CD4-positive, alpha-beta T cell treated with Interleukin-2 at 100 ng/mL for 4 hours (primary cell): ENCODE results near the gene RAP1GAP.
"Not testable (repeated sequence)": the region's sequence is repeated elsewhere in the genome, so short reads cannot be mapped to it uniquely, and the experiment has no call there.

Experiments
- DNase-seq: peaks from one replicate; pipeline ENCODE4 v3.0.0-alpha.2; 2020; ENCODE audit warnings: low spot score

RAP1GAP gene

DNA sequence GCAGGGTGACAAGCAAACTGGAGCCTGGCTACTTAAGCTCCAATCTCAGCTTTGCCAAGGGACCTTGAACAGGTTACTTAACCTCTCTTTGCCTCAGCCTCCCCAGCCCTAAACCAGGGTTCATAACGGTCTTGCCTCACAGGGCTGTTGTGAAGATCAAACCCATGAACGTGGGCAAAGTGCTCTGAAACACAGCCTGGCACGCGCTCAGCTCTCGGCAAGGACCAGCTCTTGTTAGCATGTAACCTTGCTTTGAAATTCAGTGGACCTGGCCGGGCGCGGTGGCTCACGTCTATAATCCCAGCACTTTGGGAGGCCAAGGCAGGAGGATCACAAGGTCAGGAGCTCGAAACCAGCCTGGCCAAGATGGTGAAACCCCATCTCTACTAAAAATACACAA lies 24.8 kb downstream of the RAP1GAP start:
- DNase-seq = no peak

DNA sequence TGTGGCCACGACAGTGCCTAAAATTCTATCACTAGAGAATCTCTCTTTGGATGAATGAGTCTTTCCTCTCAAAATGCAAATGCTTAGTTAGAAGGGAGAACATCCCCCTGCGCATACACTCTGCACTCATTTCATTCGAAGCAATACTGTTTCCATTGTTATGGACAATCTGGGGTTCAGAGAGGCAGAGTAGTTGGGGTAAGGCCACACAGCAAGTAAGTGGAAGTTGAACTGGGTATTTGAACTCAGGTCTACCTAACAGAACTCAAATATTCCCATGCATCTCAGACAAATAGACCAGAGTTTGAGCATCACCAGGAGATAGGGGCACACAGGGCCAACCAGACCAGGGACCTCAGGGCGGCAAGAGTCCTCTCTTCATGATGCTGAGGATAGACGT lies 25.5 kb downstream of the RAP1GAP start:
- DNase-seq = no peak

DNA sequence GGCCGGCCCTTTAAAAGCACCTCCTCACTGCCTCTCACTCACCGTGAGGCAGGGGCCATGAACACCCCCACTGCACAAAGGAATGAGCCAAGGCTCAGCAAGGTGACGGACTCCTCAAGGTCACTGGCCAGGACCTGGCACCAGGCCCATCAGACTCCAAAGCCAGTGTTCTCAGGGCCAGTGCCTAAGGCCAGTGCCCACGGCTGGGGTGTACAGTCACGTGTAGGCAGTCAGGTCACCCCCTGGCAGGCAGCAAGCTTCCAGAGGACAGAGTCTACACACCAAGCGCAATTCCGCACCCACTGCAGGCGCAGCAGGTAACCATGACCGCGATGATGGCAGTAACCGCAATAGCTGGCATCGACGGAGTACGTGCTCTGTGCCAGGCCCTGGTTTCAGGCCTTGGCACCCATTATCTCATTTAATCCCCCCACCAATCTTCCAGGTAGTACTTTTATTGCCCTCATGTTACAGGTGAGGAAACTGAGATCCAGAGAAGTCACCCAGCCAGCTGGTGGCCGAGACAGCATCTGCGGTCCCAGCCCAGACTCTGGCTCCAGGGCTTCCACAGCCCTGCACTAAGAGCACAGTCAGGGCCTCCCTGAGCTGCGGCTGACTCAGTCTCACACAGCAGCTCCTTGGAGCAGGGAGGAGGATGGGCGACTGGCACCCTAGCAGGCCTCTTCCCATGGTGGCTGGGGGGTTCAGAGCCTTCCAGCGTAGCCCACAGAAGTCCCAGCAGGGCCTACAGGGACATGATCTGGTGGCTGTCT lies 27.0 kb downstream of the RAP1GAP start:
- DNase-seq = no peak

DNA sequence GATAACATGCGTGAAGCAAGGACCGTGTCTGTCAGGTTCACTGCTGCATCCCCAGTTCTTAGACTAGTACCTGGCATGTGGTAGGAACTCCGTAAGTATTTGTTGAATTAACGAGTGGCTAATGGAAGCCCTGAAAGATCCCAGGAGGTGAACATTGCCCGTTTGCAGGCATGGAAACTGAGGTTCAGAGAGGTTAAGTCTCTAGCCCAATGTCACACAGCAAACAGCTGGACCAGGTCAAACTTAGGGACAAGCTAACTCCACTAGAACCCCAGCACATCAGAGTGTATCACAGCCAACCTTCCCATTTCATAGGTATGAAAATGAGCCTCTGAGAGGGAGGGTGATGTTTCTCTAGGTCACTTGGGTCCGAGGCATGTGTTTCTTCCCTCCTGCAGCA lies 27.6 kb downstream of the RAP1GAP start:
- no peak for DNase-seq

DNA sequence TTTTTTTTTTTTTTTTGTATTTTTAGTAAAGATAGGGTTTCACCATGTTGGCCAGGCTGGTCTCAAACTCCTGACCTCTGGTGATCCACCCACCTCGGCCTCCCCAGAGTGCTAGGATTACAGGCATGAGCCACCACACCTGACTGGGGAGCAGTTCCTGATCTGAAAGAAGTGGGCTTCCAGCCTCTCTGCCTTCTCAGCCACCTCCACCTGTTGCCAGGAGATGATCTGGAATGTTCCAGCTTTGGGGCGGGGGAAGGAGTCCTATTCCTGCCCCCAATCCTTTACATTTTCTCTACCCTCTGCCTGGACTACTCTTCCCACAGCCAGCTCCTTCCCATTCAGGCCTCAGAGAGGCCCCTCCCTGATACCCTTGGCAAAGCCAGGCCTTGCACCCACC lies 28.1 kb downstream of the RAP1GAP start:
- DNase-seq = no peak

DNA sequence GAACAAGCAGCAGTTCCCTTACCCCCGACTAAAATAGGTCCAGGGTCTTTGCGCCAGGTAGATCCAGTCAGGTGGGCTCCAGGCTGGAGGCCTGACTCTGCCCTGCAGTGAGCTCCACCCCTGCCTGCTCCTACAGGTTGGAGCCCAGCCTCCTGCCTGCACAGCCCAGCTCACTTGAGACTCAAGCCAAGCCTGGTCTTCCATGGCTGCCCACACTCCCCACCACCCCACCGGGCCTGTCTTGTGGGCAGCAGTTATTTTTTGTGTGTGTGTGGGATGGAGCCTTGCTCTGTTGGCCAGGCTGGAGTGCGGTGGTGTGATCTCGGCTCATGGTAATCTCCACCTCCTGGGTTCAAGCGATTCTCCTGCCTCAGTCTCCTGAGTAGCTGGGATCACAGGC lies 28.5 kb downstream of the RAP1GAP start:
- DNase-seq = no peak

DNA sequence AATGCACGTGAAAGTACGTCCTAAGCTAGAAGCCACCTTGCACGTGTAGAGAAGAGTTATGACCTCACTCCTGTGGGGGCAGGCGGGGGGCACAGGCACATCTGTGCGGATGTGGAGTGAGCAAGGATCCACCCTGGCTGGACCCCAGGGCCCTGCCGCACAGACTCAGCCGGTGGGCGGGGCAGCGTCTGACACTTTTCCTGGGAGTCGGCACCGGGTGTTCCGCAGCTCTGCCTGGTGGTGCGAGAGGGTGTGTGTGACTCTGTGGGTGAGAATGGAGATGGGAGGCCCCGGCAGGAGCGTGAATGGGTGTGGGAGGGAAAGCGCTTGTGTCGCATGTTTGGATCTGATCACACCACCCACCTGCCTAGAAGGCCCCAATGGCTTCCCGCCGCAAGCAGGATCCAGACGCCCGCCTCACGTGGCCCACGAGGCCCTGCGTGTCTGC lies 29.5 kb downstream of the RAP1GAP start:
- no peak for DNase-seq

DNA sequence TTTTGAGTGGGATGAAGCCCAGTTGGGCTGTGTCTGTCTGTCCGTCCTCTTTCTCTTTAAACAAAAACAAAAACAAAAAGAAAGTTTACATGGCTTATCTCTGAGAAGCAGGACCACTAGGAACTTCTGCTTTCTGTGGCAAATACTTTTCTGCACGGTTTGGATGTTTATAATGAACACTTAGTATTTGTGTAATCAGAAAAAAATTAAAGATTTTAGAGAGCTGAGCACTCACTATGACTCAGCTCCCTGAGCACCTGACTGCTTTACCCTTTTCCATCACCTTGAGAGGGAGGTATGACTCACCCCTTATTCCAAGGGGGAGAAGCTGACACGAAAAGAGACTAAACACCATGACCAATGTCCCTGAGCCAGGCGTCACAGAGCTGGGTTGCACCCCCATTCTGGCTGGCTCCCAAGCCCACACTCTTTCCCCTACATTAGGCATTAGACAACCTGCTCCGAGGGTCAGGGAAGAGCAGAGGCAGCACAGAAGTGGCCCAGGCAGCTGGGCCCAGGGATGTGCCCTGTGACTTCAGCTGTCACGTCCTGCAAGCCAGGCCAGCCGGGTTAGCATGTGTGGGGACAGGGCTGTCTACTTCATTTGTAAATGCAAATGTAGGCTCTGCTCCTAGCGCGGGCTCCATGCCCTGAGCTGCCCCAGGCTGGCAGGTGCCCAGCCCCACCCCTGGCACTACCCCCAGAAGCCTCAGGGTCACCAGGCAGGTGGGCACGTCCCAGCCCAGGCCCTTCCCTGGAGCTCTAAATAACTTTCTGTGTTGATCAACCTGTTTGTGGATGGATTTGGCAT lies 30.4 kb downstream of the RAP1GAP start:
- no peak for DNase-seq

DNA sequence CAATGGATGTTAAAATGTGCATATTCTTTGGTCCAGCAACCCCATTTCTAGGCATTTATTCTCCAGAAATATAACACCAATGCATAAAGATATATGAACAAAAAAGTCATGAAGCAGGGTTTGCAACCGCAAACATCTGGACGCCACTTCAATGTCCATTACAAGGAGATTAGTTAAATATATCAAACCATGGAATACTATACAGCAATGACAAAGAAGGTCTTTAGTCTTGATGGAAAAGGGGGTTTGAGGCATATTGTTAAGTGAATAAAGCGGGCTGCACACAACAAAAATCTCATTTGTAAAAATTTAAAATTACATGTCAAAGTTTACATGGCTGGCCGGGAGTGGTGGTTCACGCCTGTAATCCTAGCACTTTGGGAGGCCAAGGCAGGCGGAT lies 31.6 kb downstream of the RAP1GAP start:
- no peak for DNase-seq

DNA sequence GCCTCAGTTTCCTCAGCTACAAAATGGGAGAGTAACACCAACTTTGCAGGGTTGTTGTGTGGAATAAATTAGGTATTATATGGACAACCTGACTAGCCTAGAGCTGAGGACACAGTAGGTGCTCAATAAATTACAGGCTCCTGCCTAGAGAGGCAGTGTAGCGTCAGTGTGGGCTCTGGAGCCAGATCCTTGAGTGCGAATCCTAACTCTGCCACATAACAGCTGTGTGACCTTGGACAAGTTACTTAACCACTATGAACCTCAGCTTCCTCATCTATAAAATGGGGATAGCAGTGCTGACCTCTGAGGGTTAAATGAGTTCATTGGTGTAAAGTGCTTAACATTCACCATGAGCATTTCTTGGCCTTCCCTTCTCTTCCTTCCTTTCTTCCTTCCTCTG lies 33.1 kb downstream of the RAP1GAP start:
- DNase-seq = no peak

DNA sequence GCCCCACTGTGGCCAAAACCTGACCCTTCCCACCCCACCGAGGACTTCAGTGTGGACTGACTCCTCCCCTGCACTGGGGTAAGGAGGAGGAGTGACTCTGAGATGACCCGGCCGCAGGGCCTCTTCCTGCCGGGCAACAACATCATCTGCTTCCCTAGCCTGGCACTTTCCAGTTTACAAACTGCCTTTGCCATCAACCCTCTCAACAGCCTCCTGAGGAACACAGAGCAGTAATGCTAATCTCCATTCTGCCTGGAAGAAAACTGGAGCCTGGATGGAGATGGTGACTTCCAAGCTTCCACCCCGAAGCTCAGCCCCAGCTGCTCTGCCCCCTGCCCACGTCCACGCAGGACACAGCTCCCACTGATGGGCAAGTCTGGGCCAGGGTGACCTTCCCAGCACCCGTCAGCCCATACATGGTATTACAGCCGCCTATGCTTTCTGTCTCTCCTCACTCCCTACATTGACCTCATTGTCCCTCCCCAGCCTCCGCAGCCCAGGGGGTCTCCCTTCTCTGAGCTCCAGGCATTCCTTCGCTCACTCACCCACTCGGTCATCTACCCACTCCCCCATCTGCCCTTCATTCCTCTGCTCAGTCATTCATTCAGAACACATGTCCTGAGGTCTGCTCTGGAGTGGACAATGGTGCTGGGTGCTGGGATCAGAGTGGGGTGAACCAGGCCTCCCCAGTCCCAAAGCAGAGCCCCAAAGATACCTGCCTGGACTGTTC lies 34.2 kb downstream of the RAP1GAP start:
- DNase-seq = no peak

DNA sequence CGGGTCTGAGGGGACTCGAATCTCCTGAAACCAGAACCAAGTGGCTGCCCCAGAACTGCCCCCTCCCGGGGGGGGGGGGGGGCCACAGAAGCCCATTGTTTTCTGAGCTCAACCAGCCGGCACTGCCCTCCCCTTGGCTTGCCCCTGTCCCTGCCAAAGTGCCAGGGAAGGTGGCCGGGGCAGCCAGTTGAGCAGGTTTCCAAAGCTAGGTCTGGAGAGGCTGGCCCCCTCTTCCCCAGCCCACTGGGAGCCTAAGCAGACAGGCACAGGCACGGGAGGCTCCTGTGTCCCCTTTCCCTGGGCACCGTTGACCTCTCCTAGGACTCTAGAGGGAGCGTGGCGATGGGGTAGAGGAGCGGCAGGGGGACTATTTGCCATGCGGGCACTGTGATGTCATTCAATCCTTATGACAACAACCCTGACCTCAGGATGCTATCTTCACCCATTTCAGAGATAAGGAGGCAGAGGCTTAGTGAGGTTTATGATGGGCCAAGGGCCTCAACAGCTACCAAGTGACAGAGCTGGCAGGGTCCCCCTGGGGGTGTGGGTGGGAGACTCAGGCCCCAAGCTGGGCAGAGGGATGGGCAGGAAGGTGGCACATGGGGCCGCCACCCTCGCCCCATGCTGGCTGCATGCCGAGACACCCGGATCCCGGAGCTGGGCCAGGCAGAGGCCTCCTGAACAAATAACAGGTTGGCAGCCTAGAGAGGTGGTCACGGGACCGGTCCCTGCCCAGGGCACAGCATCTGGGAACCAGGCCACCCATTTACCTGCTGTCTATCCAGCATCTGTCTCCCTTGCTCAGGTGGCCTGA lies 35.0 kb downstream of the RAP1GAP start:
- no peak for DNase-seq

DNA sequence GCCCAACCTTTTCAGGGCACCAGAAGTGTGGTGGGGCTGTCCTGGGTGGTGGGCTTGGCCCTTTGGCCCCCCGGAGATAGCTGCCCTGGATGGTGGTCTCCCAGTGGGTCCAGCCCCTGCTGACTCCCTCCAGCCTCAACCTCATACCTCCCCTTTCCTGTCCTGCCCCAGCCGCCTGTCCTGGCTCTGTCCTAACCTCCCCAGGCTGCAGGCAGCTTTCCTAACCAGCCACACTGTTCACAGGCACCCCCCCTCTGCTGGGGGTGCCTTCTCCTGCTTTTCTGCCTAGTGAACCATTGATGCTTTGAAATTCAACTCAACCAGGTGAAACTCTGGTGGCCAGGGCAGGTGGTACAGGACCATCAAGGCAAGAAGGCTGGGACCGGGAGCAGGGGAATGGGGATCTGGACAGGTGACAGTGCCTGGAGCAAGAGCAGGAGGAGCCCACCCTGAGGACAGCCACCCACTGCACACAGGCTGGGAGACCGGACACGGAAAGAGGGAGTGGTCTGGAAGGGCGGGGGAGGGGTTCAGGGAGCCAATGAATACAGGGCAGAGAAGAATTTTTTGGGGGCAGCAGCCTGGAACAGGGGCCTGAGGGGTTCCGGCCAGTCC lies 35.9 kb downstream of the RAP1GAP start:
- DNase-seq = no peak

DNA sequence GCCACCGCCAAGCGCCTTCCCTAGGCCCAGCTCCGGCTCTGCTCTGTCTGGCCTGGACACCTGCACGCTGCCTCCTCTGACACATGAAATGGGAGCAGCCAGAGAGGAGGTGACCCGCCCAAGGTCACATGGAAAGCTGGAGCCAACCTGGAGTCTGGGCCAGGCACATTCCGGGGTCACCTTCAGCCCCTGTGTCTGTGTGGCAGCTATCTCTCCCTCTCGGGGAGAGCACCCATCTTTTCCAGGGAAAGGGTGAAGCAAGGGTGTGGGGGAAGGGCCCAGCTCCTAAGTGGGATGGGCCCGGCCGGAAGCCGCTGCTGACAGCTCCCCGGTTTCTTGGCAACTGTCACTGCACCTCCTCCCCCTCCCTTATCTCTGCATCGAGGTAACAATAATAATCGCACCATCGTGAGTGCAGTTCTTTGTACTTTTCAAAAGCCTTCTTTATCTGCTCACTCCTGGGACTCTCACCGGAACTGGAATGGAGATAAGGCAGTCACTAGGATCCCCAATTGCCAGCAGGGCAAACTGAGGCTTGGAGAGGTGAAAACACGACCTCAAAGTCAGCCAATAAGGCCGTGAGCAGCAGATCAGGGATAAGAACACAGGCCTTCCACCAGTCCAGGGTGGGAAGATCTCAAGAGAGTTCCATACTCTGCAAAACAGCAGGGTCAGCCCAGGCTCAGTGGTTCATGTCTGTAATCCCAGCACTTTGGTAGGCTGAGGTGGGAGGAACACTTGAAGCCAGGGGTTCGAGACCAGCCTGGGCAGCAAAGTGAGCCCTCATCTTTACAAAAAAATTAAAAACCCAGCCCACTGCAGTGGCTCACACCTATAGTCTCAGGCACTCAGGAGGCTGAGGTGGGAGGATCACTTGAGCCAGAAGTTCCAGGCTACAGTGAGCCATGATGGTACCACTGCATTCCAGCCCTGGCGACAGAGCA lies 36.9 kb downstream of the RAP1GAP start:
- DNase-seq = no peak

DNA sequence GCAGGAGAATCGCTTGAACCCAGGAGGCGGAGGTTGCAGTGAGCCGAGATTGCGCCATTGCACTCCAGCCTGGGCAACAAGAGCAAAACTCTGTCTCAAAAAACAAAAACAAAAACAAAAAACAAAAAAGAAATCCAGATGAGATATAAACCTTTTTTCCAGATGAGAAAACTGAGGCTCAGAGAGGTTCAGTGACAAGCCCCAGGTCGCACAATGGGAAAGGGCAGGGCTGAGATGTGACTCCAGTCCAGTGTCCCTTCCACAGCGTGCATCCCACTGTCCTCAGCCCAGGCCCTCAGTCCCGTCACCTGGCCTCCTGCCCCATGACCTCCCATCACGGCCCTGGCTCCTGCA lies 37.6 kb downstream of the RAP1GAP start:
- DNase-seq = not testable (repeated sequence)

DNA sequence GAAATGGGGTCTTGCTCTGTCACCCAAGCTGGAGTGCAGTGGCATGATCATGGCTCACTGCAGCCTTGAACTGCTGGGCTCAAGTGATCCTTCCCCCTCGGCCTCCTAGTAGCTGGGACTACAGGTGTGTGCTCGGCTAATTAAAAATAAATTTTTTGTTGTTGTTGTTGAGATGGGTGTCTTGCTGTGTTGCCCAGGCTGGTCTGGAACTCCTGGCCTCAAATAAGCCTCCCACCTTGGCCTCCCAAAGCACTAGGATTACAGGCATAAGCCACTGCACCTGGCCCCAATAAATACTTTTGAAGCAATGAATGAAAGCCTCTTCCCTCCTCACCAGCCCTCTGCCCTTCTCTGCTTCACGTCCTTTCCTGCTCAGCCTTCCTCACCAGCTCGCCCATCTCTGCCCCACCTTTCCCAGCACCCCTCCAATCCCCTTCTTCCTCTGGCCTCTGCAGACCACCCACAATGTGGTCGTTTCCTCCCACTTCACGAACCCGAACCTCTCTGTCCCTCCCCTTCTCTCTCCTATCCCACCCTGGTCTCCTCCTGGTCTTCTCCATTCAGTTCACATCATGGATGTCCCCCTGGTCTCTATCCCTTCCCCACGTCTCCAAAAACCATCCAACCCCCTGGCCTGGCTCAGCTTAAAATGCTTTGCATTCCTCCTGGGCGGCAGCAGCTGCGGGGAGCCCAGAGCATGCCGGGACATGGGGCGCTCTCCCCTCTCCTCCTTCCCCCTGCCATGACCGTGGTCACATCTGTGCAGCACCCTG lies 38.4 kb downstream of the RAP1GAP start:
- no peak for DNase-seq

DNA sequence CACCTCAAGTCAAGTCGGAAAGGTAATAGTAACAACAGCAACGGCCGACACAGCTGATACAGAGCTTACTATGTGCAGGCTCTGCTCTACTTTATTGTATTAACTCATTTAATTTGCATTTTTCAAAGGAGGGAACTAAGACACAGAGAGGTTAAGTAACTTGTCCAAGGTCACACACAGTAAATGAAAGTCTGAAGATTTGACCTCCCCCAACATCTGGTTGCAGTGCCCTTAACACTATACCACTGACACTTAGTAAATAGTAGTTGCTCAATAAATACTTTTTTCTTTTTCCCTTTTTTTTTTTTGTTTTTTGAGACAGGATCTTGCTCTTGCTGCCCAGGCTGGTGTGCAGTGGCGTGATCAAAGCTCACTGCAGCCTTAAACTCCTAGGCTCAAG lies 39.2 kb downstream of the RAP1GAP start:
- DNase-seq = no peak

DNA sequence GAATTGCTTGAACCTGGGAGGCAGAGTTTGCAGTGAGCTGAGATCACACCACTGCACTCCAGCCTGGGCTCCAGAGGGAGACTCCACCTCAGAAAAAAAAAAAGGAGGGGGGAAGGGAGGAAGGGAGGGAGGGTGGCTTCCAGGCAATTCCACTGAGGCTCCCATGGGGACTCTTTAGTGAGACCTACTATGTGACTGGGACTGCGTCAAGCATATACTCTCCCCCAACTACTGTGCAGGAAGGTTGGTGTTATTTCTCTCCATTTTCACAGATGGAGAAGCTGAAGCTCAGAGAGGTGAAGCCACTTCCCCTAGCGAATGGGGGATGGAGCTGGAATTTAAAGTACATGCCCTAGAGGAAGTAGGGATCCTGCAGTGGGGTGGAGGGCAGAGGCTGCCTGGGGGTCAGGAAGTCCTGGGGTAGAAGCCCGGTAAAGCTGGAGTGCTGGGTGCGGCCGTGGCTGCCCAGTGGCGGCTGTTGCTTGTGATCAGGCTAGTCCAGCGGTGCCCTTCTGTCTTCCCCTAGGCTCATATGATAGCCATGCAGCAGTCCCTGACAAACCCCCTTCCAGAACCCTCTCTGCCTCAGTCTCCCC lies 40.3 kb downstream of the RAP1GAP start:
- DNase-seq = no peak

DNA sequence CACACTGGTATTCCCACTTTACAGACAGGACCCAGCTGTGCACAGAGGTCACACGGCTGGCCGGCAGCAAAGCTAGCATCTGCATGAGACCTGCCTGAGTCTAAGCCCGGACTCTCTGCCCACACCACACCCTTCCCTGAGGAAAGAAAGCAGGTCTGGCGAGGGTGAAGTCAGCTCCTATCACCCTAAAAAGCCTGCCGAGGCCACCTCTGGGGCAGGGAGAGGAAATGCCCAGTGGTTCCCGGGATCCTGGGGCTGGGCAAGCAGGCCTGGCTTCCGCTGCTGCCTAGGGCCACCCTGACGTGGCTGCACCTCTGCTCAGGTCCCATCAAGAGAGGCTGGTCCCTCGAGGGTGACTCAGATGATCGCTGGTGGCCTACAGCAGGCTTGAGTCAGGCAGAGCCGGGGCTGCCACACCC lies 42.2 kb downstream of the RAP1GAP start:
- no peak for DNase-seq
